Fibroblast of the conjunctiva (primary cell): Measurements from ENCODE around the gene RBM12.
"Not testable (repeated sequence)": the region's sequence is repeated elsewhere in the genome, so short reads cannot be mapped to it uniquely, and the experiment has no call there.

Experiments
- DNase-seq: peaks from one replicate; pipeline ENCODE4 v3.0.0-alpha.2; 2010; ENCODE audit warnings: low read depth

The RBM12 gene, protein sequence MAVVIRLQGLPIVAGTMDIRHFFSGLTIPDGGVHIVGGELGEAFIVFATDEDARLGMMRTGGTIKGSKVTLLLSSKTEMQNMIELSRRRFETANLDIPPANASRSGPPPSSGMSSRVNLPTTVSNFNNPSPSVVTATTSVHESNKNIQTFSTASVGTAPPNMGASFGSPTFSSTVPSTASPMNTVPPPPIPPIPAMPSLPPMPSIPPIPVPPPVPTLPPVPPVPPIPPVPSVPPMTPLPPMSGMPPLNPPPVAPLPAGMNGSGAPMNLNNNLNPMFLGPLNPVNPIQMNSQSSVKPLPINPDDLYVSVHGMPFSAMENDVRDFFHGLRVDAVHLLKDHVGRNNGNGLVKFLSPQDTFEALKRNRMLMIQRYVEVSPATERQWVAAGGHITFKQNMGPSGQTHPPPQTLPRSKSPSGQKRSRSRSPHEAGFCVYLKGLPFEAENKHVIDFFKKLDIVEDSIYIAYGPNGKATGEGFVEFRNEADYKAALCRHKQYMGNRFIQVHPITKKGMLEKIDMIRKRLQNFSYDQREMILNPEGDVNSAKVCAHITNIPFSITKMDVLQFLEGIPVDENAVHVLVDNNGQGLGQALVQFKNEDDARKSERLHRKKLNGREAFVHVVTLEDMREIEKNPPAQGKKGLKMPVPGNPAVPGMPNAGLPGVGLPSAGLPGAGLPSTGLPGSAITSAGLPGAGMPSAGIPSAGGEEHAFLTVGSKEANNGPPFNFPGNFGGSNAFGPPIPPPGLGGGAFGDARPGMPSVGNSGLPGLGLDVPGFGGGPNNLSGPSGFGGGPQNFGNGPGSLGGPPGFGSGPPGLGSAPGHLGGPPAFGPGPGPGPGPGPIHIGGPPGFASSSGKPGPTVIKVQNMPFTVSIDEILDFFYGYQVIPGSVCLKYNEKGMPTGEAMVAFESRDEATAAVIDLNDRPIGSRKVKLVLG

DNA sequence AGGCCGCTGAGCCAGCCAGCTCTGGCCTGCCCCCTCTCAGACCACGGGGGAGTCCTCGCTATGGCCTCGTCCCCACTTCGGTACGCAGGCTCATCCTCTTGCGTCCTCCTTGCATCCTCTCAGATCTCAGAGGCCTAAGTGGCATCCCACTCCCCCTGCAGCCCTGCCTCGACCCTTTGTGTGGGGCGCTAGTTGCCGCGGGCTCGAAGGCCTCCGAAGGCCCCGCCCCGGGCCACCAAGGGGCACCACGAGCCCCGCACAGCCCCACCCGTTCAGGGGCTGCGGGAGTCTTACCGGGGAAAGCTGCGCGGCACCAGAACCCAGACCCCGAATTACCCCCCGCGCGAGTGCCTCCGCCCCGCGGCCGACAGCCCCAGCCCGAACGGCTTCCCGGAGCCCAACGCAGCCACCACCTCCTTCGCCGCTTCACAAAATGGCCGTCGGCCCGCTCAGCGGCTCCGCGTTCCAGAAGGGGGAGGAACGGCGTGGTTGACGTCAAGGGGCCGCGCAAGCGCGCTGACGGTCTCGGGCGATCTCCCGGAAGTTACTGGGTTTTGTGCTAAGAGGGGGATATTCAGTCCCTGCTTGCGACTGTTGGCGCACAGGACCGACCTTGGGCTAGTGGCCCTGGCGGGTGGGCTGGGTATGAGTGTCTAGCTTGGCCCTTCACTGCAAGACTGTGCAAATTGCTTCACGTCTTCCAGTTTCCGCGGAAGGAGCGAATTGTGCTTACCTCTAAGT is at the start of gene RBM12, which contains the start of gene CPNE1:
Gene RBM12, minus strand, starts transcription at position 435 of the 741 bp plus-strand sequence. CDS start 9,578 bp downstream, outside the sequence.
Gene CPNE1, minus strand, starts transcription at position 435 of the 741 bp plus-strand sequence. CDS start 31,977 bp downstream, outside the sequence.
- peak; percentile 82 for DNase-seq

GRCh38 chr20:35714127-35714526 is 49.4 kb upstream of the RBM12 start:
- DNase-seq, result no peak

DNA sequence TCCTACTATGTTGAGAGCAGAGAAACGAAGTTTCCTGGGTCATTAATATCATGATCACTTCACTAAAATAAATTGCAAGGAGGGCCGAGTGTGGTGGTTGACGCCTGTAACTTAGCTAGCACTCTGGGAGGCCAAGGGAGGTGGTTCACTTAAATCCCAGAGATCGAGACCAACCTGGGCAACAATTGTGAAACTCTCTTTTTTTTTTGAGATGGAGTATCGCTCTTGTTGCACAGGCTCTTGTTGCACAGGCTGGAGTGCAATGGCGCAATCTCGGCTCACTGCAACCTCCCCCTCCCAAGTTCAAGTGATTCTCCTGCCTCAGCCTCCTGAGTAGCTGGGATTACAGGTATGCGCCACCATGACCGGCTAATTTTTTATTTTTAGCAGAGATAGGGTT is 48.4 kb upstream of the RBM12 start:
- DNase-seq, result not testable (repeated sequence)

DNA sequence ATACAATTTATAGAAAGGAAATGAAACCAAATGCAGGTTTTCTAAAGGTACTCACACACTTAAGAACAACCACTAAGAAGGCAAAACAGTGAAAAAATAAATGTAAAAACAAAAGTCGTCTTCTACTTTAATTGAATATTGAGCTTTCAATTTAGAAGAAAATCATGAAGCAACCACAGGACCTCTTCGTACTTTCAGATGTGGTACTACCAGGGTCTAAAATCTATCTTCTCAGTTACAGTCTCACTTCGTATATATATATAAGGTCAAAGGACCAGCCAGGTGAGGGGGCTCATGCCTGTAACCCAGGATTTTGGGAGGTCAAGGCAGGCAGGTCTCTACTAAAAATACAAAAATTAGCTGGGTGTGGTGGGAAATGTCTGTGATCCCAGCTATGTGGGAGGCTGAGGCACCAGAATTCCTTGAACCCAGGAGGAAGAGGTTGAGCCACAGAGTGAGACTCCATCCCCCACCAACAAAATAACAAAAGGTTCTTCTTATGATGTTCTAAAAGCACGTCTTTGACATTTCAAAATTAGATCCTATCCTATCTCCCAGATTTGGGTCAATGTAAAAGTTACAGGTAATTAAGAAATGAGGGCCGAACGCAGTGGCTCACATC is 47.0 kb upstream of the RBM12 start:
- no peak for DNase-seq

DNA sequence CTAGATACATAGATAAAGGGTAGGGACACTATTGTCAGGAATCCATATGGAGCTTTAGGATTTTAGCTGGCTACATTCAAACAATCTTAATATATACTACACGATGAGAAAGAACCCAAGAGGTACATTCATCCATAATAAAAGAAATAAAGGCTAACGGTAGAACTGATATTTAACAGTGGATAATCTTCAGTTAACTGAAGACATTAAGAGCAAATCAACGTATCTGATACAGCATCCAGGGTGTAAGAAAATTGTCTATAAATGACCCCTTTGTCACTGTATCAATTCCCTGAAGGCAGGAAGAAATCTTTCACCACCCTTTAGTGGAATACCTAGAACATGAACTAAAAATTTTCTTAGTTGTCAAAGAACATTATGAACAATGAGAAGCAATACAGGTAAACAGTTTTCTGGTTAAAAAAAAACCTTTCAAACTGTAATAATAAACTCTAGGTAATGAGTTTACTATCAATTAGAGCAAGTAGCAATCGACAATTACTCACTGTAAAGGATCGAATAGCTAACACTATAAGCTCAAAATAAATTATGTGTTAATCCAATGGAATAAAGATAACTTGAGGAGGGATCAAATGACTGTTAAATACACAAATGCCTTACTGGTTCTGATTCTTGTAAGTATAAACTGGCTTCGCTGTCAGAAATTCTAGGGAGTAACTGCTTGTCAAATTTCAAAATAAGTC is 46.3 kb upstream of the RBM12 start:
- no peak for DNase-seq

DNA sequence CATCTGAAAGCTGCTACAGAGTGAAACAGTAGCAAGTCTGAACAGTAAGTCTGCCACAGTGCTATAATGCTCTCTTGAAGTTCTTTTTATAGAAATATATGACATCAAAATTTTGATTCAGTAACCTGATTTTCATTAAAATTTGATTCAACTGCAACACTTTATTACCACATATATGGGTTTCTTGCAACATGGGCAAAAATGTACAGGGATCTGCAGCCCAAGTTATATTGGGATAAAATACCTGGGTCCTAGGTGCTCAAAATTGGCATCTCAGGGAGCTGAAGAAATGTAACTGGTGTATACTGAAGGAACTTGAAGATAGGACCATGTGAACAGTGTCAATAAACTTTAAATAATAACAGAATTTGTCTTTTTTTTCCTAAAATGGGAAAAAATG is 45.3 kb upstream of the RBM12 start:
- no peak for DNase-seq

DNA sequence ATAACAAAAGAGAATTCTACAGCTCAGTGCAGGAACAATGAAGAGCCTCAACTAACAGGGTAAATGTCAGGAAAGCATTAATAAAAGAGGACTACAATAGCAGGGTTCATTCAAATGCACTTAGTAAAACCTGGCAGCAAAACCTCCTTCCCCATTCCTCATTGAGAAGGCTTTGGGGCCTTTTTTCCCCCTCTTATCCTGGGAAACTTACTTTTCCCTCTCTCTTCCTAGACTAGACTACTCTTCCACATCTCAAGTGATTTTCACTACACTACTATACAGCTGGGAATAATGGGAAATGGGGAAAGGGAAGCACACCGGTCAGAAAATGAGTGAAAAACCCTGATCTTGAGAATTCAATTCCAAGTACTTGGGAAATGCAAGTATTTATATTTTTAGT is 44.6 kb upstream of the RBM12 start:
- no peak for DNase-seq

DNA sequence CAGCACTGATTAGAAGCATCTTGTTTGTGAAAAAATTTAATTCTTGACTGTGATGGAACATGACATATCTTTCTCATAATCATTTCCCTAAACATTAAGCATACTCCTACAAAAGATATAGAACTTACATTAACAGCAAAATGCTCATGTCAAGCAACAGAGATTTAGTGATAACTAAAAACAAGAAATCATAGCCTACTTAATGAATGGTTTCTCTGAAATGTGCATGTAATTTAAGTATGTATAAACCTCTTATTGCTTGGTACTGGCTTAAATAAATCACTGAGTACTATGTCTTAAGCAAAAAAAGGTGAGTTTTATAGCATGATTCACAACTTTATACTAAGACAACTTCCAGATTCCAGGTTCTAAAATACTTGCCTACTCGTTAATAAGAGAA is 43.8 kb upstream of the RBM12 start:
- DNase-seq, result no peak

GRCh38 chr20:35706591-35707529 is 42.2 kb upstream of the RBM12 start:
- not testable (repeated sequence) for DNase-seq

- not testable (repeated sequence) for DNase-seq
Observed at GRCh38 chr20:35705894-35706293, 41.2 kb upstream of the RBM12 start.

GRCh38 chr20:35704514-35705261 is 40.0 kb upstream of the RBM12 start:
- no peak for DNase-seq

- no peak for DNase-seq
Observed at GRCh38 chr20:35702824-35703695, 38.4 kb upstream of the RBM12 start.

DNA sequence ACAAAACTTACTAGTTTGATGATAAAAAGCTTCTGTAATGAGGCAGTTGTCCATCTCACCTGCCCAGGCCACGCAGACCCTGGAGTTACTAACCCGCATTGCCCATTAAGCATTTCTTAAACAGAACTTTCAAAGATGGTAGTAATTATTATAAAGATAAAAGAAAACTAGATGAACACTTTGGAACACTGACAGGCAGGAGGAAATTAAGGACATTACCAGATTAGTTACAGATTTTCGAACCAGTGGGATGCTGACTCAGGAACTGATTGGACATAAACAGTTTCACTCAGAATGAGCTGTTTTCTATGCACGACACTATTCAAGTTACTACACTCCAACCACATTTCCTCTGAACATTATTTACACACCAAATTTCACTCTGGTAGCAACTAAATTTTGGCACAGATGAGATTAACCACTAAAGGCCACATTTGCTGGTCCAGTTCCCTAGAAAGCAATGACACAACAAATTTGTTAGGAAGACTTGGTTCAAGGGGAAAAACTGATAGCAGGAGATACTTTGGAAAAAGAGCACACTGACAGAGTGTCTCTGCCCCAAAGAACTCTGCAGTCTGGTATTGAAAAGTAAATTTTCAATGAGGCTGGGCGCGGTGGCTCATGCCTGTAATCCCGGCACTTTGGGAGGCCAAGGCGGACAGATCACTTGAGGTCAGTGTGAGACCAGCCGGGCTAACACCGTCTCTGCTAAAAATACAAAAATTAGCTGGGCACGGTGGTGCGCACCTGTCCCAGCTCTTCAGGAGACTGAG is 37.5 kb upstream of the RBM12 start:
- peak; percentile 23 for DNase-seq

DNA sequence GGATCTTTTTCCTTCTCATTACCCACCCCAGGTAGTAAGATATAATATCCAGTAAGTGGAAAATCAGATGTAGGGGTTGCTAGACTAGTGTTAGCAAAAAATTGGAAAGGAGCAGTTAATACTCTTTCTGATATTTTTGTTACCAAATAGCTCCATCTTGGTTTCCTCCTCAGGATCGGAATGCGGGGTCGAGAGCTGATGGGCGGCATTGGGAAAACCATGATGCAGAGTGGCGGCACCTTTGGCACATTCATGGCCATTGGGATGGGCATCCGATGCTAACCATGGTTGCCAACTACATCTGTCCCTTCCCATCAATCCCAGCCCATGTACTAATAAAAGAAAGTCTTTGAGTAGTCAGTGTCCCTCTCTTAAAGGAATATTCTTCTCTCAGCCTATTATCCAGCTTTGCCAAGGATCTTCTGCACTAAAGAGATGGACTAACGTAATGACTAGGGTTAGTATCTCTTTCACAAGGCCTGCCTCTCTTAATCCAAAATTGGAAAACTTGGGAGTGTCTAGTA is 36.0 kb upstream of the RBM12 start:
- DNase-seq, result no peak

- no peak for DNase-seq
Observed at GRCh38 chr20:35699957-35700624, 35.4 kb upstream of the RBM12 start.
